HepG2 (cell line): ENCODE results near the gene PCDHGA5. TPM values are rescaled to one million over a fixed set of nuclear protein-coding genes. Genes with fewer than 3 reads are reported as not detected.

Experiments
- CEBPG ChIP-seq: IDR thresholded peaks from 2 replicates; pipeline ENCODE4 v1.6.1; 2016
- DBP ChIP-seq: sonication (generic); formaldehyde crosslinking; IDR thresholded peaks from 2 replicates; pipeline ENCODE4 v1.4.0; 2020; ENCODE audit warnings: missing genetic modification reagents; ENCODE audit errors: not compliant biosample characterization
- ELF1 ChIP-seq: sonication (generic); formaldehyde crosslinking; IDR thresholded peaks from 2 replicates; pipeline ENCODE4 v1.4.0; 2020; ENCODE audit warnings: missing genetic modification reagents
- ETV6 ChIP-seq: sonication (generic); formaldehyde crosslinking; conservative IDR thresholded peaks from 2 replicates; pipeline ENCODE4 v1.4.0; 2020; ENCODE audit warnings: missing genetic modification reagents
- HDAC1 ChIP-seq: sonication (generic); formaldehyde crosslinking; IDR thresholded peaks from 2 replicates; pipeline ENCODE4 v1.5.1; 2020; ENCODE audit warnings: mild to moderate bottlenecking, missing genetic modification reagents
- KAT7 ChIP-seq: IDR thresholded peaks from 2 replicates; pipeline ENCODE4 v1.6.1; 2018; ENCODE audit warnings: borderline replicate concordance, missing compliant biosample characterization
- MAF1 ChIP-seq: sonication (generic); formaldehyde crosslinking; IDR thresholded peaks from 2 replicates; pipeline ENCODE4 v1.5.0; 2020; ENCODE audit warnings: missing genetic modification reagents, borderline replicate concordance
- MBNL3 ChIP-seq: fragments of 250-450 bp; sonication (Bioruptor Pico); conservative IDR thresholded peaks from 2 replicates; pipeline ENCODE4 v1.8.0; 2022; ENCODE audit warnings: mild to moderate bottlenecking, inconsistent platforms
- PLRG1 ChIP-seq: fragments of 450-650 bp; conservative IDR thresholded peaks from 2 replicates; pipeline ENCODE4 v1.6.1; 2016
- POLR2AphosphoS5 ChIP-seq: IDR thresholded peaks from 2 replicates; pipeline ENCODE4 v1.6.1; 2012; ENCODE audit warnings: low read depth, low read length
- RFXANK ChIP-seq: IDR thresholded peaks from 2 replicates; pipeline ENCODE4 v1.6.1; 2016
- SRSF1 ChIP-seq: fragments of 200-400 bp; formaldehyde crosslinking; optimal IDR thresholded peaks from 2 replicates; pipeline ENCODE3; 2017; ENCODE audit warnings: mild to moderate bottlenecking, low read depth, low read length, moderate library complexity
- TAF15 ChIP-seq: fragments of 200-400 bp; formaldehyde crosslinking; IDR thresholded peaks from one replicate; pipeline ENCODE4 v1.6.1; 2018; ENCODE audit warnings: mild to moderate bottlenecking, low read depth, low read length; ENCODE audit not compliant: poor library complexity, severe bottlenecking
- TCF12 ChIP-seq, 2 experiments: fragments of 450-650 bp in 1 of 2; sonication (generic) in 1 of 2; formaldehyde crosslinking in 1 of 2; IDR thresholded peaks; 2 replicates each; pipeline versions ENCODE4 v1.6.1 to v1.8.0; 2017 to 2022; ENCODE audit warnings: antibody characterized with exemption in 1 of 2, mild to moderate bottlenecking in 1 of 2, missing genetic modification reagents in 1 of 2, moderate library complexity in 1 of 2
- TERF1 ChIP-seq: sonication (generic); formaldehyde crosslinking; IDR thresholded peaks from 2 replicates; pipeline ENCODE4 v1.8.0; 2022; ENCODE audit warnings: mild to moderate bottlenecking, missing genetic modification reagents, moderate library complexity
- XRCC5 ChIP-seq: fragments of 200-400 bp; formaldehyde crosslinking; optimal IDR thresholded peaks from 2 replicates; pipeline ENCODE3; 2017; ENCODE audit warnings: mild to moderate bottlenecking, low read length
- ZBTB34 ChIP-seq: sonication (generic); formaldehyde crosslinking; IDR thresholded peaks from 2 replicates; pipeline ENCODE4 v1.8.0; 2022; ENCODE audit warnings: mild to moderate bottlenecking, missing genetic modification reagents
- ZNF224 ChIP-seq: sonication (generic); formaldehyde crosslinking; IDR thresholded peaks from 2 replicates; pipeline ENCODE4 v1.5.0; 2020; ENCODE audit warnings: mild to moderate bottlenecking, missing genetic modification reagents
- ZNF513 ChIP-seq: sonication (generic); formaldehyde crosslinking; conservative IDR thresholded peaks from 2 replicates; pipeline ENCODE4 v1.5.0; 2020; ENCODE audit warnings: missing genetic modification reagents
- polyA plus RNA-seq, 8 experiments: library from polyadenylated mRNA; depleted of rRNA in 3 of 8; stranded (reverse) in 7 of 8; unstranded in 1 of 8; fragments of >200 nt; fragmentation: Illumina TruSeq in 4 of 8; extraction: Trizol in 4 of 8; gene quantifications; 2 replicates each; pipeline versions ENCODE4 v1.2.1 to v1.2.3, GENCODE V29; 2011 to 2016; ENCODE audit warnings: low read depth in 4 of 8, missing spikeins in 1 of 8, mixed read lengths in 1 of 8; ENCODE audit not compliant: insufficient read depth in 1 of 8
- total RNA-seq, 5 experiments: library from RNA; depleted of rRNA; stranded (reverse); fragments of >200 nt; fragmentation: Illumina TruSeq; extraction: Trizol; gene quantifications; 2 replicates each; pipeline ENCODE4 v1.2.3, GENCODE V29; 2016; ENCODE audit warnings: low read depth in 1 of 5

Gene PCDHGA5
- total and polyA plus RNA-seq, 2 of the 13 experiments (the other 11 are each of a cell fraction or from before 2014, with no cell fraction given), result 0.27 to 0.32 TPM

- TF ChIP-seq RFXANK (CRISPR knock-in tag), result no peak
- TF ChIP-seq HDAC1 (CRISPR knock-in tag), result peak; percentile 59
- TF ChIP-seq SRSF1, result no peak
- peak; percentile 48 for TF ChIP-seq XRCC5
- TF ChIP-seq TERF1 (CRISPR knock-in tag), result no peak
- TF ChIP-seq MAF1 (CRISPR knock-in tag), result no peak
- TF ChIP-seq ZBTB34 (CRISPR knock-in tag), result peak; percentile 44; the same call in 1 of the 2 replicates
- peak; percentile 95 for TF ChIP-seq ELF1
- TF ChIP-seq CEBPG, result 0 out of 2 replicates have a peak, but pooled peaks have one; percentile 12
- no peak for TF ChIP-seq TCF12 (IDR thresholded peaks at IDR 0.05)
- no peak for TF ChIP-seq TCF12 (CRISPR knock-in tag; IDR thresholded peaks at IDR 0.05)
- no peak for TF ChIP-seq MBNL3 (CRISPR knock-in tag)
- no peak for TF ChIP-seq ZNF513 (CRISPR knock-in tag)
- TF ChIP-seq KAT7 (CRISPR knock-in tag), result peak; percentile 30; the same call in 1 of the 2 replicates
- peak; percentile 94 for TF ChIP-seq ZNF224 (CRISPR knock-in tag)
- peak; percentile 92 for TF ChIP-seq POLR2AphosphoS5
- no peak for TF ChIP-seq ETV6 (CRISPR knock-in tag)
- no peak for TF ChIP-seq DBP (CRISPR knock-in tag)
- no peak for TF ChIP-seq TAF15
- TF ChIP-seq PLRG1, result no peak
Observed at GRCh38 chr5:141320225-141321169, 43.5 kb upstream of the PCDHGA5 start, which contains the start of gene TAF7 (continued).
